NCI-H2029 (cell line): ENCODE measurements around the gene TICRR.
"Not testable (repeated sequence)": the region's sequence is repeated elsewhere in the genome, so short reads cannot be mapped to it uniquely, and the experiment has no call there.

Experiments used
- DNase-seq: peaks from one replicate; lab custom pipeline; 2025; lab: John Stamatoyannopoulos, UW

TICRR gene

GRCh38 chr15:89575146-89575655 is at the start of gene TICRR:
TICRR (plus strand) TSS chr15:89575469; CDS start chr15:89575587, 118 bp downstream.
- peak; percentile 91 for DNase-seq

GRCh38 chr15:89526181-89526580 is 49.1 kb upstream of the TICRR start:
- DNase-seq = no peak

GRCh38 chr15:89526601-89527441 is 48.4 kb upstream of the TICRR start:
- DNase-seq = no peak

GRCh38 chr15:89528757-89529352 is 46.4 kb upstream of the TICRR start:
- no peak for DNase-seq

GRCh38 chr15:89530976-89531375 is 44.3 kb upstream of the TICRR start:
- DNase-seq = no peak

- no peak for DNase-seq
Measured at GRCh38 chr15:89531796-89532537, 43.3 kb upstream of the TICRR start.

- no peak for DNase-seq
Measured at GRCh38 chr15:89533861-89534544, 41.3 kb upstream of the TICRR start.

GRCh38 chr15:89539027-89539426 is 36.2 kb upstream of the TICRR start:
- DNase-seq = no peak

GRCh38 chr15:89542369-89542768 is 32.9 kb upstream of the TICRR start:
- DNase-seq = no peak

GRCh38 chr15:89543389-89543788 is 31.9 kb upstream of the TICRR start:
- no peak for DNase-seq

GRCh38 chr15:89549138-89549537 is 26.1 kb upstream of the TICRR start:
- DNase-seq = not testable (repeated sequence)

- DNase-seq = no peak
Measured at GRCh38 chr15:89550427-89550826, 24.8 kb upstream of the TICRR start.

GRCh38 chr15:89551550-89551949 is 23.7 kb upstream of the TICRR start:
- DNase-seq = no peak

GRCh38 chr15:89553632-89554031 is 21.6 kb upstream of the TICRR start:
- no peak for DNase-seq

- DNase-seq = no peak
Measured at GRCh38 chr15:89554247-89554646, 21.0 kb upstream of the TICRR start.

- no peak for DNase-seq
Measured at GRCh38 chr15:89555768-89556167, 19.5 kb upstream of the TICRR start.

GRCh38 chr15:89556413-89557262 is 18.6 kb upstream of the TICRR start:
- peak; percentile 41 for DNase-seq

GRCh38 chr15:89559769-89560264 is 15.5 kb upstream of the TICRR start:
- no peak for DNase-seq

- no peak for DNase-seq
Measured at GRCh38 chr15:89566181-89566580, 9.1 kb upstream of the TICRR start.

- no peak for DNase-seq
Measured at GRCh38 chr15:89566621-89567294, 8.5 kb upstream of the TICRR start.
